A204.1 (cell line): ENCODE data around the gene SLC37A1.

Source experiments
- FAIRE-seq: peaks from 2 replicates; lab custom pipeline; 2012; peaks lifted over from hg19 to GRCh38; lab: Jason Lieb, UNC

SLC37A1 gene

DNA sequence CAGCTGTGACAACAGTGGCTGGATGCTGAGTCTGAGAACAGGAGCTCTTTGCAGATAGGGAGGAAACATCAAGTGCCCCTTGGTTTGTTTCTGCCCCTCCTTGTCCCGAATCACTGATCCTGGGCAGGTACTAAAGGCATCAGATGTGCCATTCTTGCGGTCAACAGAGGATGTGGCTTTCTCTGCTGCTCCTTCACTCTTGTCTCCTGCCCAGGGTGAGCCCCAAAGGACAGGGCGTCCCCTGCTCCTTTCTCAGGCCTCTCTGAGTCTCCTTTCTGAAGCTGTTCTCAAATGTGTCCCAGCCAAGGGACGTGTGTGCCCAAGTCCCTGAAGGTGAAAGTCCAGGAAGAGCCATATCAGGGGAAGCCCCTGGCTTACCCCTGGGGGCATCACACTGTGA is 31.7 kb downstream of the SLC37A1 start:
- no peak for FAIRE-seq

DNA sequence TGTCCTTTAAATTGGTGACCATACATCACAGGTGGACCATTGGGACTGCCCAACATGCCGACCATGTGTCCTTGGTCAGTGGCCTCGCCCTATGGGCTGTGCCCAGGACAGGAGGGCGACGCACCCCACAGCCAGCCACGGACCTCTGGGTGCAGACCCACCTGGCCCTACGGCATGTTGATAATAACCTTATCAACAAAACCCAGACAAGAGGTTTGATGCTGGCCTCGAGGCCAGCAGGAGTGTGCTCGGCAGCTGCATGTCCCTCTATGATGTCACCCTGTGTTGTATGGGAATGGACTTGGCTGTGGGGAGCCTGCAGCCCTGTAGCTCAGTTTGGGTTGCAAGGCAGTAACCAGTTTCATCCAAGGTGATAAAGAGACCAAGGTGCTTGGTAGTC is 32.1 kb downstream of the SLC37A1 start:
- no peak for FAIRE-seq

DNA sequence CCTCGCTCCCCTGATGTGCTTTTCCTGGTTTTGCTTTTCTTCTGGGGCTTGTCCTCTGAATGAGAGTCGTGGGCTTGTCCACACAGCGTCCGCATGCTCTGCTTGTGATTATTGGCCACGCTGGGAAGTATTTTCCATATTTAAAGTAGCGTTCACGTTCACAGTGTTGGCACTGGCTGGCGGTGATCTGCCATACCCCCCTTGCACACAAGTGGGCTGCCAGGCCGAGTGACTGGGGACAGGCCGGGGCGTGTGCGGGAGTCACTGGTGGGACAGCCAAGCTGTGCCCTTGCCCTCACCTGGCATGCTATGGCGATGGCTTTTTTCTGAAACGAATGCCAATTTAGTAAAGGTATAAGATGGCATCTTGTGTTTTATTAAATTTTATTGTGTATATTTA is 32.8 kb downstream of the SLC37A1 start:
- no peak for FAIRE-seq

DNA sequence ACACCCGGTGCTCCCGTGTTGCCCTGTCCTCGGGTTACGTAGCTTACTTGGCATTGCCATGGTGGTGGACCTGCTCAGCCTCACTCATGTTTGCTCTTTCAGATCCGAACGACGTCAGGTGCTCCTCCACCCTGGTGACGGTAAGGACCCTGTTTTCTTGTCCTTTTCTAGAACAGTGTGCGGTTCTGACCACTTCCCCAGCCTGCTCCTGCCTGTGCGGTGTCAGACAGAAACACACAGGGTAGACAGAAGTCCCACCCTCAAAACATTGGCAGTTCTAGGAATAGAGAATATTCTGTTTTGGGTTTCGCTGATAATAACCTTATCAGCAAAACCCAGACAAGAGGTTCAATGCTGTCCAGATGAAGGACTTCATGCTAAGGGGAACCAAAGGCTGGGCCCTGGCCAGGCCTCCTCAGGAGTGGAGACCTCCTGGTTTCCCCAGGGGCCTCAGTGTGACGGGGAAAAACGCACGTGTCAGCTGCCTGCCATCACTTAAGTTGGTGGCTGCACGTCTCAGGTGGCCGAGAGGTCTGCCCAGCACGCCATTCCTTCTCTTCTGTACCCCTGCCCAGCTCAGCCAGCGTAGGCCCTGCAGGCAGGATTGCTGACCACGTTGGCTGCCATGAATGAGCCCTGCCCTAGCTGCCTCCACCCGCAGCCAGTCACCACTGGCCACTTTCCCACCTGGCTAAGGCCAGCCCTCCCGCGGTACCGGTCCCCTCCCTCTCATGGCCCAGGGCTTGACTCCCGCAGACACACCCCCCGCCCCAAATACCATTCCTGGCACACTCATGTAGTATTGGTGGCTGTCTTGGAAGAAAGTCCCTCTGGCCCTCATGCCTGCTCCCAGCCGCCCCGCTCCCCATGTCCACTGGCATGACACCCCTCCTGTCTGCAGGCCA is 33.6 kb downstream of the SLC37A1 start:
- no peak for FAIRE-seq

DNA sequence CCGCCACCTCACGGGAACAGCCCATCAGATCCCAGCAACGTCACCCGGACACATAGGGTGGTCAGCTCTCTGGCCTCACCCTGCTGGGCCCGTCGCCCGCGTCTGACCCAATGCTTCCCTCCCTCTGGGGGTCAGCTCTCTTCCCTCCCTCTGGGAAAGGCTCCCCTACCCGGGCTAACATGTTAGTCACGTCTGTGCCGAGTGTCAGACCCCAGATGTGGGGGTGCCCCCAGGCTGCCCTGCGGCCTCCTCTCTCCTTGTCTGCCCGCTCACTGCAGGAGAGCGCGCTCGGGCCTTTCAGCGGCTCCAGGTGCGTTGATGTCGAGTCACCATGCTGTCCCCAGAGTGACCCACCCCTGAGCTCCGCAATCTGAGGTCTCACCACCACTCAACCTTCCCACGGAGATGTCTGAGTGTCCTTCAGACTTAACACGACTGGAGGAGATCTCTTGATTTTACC is 34.3 kb downstream of the SLC37A1 start:
- FAIRE-seq = no peak

DNA sequence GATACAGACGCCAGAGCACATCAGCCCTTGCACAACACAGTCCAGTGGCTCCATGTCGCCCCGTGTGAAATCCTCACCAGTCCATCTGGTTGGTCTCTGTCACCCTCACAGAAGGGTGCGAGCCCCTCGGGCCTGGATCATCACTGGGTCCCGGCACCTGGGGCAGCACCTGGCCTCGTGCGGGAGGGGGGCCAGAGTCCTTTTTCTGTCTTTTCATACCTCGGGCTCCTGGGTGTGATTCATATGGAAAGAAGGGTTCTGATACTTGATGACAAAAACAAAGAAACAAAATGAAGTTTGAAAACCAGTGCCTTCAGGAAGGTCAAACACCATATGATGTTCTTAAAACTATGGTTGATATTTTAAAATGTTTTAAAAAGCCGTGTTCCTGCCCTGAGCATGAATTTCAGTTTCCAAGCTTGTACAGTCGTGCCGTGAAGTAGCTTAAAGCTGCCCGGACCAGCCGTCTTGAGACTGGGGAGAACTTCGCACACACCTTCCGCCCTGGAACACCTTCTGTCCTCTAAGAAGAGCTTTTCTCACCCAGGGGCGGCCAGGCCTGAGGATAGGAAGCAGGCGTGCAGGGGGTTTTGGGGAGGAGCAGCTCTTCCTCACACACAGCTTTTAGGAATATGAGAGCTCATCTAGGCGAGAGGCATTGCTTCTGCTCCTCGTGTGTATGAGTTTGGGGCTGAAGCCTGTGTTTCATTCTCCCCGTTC is 35.2 kb downstream of the SLC37A1 start:
- FAIRE-seq = no peak

DNA sequence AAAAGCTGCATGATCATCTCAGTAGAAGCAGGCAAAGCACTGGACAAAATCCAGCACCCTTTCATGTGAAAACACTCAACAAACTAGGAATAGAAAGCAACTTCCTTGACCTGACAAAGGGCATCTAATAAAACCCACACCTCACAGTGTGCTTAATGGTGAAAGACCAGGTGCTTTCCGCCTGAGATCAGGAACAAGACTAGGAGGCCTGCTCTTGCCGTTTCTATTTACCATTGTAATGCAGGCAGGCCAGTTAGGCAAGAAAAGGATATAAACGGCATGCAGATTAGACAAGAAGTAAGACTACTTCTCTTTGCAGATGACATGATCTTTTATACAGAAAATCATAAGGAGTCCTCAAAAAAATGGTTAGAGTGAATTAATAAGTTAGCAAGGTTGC is 37.2 kb downstream of the SLC37A1 start:
- no peak for FAIRE-seq

DNA sequence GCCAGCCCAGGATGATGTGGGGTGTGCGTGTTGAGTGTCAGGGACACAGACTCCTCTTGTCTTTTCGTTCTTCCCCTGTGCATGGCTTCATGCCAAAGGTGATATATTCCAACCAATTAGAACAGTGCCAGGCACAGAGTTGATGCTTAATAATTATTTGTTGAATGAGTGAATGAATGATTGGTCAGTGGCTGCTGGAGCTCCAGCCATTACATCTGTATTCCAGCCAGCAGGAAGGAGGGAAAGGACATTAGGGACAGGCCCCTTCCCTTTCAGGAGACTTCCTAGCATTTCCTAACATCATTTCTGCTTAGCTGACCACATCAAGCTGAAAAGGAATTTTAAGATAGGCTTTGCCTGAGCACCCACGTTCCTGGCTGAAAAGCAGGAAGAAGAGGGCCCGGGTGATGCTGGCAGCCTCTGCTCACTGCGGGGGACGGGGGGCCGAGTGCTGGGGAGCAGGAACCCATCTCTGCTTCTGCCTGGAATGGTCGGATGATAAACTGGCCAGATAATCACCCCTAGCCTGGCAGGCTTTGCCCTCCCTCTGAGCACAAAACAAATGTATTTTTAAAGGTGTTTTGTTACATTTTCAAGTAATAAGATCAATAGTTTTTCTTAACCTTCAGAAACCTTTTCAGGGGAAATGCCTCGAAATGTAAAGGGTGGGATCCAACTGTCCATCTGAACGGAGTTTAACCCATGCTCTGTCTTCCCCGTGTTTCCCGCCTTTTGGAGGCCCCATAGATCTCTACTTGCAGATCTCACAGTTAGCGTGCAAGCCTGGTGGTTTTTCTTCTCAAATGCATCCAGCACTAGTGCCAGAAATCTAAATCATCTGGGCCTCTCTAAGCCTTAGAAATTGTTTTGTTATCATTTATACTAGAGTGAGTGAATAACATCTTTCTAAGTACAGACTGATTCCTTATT is 39.0 kb downstream of the SLC37A1 start:
- no peak for FAIRE-seq

DNA sequence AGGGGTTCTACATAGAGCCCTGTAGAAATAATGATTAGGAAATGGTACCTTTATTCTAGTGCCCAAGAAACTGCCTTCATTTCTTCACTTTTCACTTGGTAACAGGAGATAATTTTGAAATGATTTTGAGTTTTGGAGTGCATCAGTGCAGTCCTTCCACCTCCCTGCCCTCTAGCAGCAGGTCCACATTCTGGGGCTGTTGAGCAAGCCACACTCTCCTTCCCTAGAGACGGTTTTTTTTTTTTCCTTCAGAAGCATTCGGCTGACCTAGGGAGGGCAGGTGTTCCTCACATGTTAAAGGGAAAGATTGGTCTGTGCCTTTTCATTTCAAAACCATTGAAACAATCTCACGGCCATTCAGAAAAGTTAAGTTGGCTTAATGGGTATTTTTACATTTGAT is 39.8 kb downstream of the SLC37A1 start:
- FAIRE-seq = no peak

DNA sequence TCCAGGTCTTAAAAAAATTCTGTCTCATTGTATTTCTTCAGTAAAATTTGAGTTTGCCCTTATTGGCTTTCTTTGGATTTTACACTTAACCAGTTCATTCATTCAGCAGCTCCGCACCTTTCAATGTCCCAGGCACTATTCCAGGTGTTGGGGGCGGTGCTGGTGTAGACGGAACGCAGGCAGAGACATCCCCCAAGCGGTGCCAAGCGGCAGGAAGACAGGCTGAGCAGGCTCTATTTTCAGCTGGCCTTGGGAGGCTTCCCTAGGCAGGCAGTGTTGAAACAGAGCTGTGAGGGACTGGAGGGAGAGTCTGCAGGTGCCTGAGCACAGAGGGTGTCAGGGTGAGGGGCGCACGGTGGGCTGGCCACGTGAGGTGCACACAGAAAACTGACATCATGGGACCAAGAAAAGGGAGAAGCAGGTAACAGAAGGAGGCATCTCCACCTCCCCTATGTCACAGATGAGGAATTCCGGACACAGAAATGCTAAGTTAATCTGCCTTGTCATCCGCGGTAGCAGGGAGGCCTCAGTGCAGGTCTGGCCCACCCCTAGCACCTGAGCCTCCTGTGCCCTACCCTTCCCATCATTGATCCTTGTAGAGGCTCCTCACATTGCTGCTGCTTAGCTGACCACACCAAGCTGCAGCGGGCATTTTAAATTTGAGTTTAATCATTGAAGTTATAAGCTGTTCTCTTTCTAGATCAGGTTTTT is 40.8 kb downstream of the SLC37A1 start:
- no peak for FAIRE-seq

DNA sequence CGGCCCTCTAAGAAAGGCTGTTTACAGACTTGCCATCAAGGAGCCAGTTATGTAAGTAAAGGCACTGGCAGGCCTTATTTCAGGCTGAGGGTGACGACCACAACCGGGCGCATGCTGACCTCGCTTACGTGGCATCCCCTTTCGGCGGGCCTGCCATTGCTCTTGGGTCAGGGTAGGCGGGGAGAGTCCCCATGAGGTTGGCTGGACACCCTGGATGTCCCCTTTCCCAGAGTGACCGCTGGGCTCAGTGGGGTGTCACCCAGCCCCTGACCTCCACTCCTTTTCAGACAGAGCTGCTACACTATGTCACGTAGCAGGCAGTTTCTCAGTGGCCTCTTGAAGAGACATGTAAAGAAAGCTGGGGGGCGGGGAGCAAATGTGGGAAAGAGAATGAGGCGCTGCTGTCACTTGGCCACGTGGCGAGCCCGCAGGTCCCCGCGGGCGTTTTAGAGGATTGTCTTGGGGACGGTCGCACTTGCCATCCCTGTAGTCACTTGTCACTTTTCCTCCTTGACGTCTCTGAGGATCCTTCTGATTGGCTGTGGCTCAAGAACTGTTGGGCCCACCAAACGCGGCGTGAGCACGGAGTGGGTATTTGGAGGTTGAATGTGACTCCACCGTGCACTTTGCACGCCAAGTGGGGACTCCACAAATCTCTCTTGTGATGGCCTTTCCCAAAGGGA is 42.2 kb downstream of the SLC37A1 start:
- FAIRE-seq = no peak

DNA sequence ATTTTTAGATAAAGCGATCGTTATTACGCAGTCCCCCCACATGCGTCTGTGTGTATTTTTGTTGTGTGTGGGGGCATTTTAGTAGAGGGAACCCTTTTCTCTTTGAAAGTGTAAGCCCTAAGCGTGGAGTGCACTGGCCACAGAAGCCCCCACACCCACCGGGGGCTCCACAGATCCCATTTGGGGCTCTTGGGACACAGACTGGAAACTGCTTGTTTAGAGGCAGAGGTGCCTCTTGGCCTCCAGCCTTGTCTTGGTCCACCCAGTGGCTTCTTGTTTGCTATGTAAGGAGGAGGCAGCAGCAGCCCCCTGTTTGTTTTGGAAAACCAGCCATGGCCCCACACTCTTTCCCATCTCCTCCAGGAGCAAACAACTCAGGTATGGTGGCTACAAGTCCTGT is 42.8 kb downstream of the SLC37A1 start:
- FAIRE-seq = no peak

DNA sequence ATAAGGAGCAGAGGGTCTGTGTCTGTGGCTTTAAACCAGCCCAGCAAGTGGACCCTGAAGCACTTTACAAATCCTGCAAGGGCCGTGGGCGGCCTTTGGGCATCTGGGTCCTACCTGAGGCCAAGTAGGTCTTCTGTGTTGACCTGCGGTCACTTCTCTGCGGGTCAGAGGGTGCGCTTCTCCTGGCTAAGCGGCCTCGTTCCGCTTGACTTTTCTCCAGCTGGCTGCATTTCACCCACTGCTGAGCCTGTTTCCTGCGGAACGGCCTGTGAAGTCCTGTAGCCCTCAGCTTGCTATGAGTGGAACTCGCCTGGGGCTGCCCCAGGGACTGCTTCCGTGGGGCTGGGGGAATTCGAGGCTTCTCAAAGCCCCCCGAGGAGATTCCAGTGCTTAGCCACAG is 43.3 kb downstream of the SLC37A1 start:
- no peak for FAIRE-seq

DNA sequence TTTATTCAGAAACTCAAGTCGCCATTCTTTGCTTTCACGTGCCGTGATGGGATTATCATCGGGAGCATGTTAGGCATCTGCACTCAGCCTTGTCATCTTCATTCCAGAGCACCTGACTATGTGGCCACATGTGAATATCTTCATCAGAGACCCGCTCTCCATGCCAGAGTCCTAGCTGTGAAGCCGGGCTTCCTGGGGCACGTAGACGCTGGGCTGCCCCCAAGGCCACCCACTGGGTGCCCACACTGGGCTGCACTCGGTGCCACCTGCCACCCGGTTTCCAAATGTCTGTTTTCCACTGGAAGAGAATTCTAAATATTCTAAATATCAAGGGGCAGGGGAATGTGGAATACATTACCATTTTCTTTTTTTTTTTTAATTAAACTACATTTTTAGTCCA is 43.8 kb downstream of the SLC37A1 start:
- no peak for FAIRE-seq

DNA sequence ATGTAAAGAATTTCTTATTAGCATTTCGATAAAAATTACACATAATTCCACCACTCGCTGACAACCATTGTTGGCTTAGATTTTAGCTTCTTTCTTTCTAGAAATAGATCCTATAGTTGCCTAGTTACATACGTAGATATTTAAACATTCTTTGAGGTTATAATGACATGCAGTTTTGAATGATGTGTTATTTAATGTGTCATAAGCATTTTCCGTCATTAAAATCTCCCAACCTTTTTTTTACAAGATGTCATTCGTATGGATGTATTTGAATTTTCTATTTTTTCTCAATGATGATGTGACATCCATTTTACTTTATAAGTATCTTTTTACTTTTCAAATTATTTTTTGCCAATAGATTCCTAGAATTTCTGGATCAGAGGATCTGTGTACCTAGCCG is 44.7 kb downstream of the SLC37A1 start:
- no peak for FAIRE-seq

DNA sequence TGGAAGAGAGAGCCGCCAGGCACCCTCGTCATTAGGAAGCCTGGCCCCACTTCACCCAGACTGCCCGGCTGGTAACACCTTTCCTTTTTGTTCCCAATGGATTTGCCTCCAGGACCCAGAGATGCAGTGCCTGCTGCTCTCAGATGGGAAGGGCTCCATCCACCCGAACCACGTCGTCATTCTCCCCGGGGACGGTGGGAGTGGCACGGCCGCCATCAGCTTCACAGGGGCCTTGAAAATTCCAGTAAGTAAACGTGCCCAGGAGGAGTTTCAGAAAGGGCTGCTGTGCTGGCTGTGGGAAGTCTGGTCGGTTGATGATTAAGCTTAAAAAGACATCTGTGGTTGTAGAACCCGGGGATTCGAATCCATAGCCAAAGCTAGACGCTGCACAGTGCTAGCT is 45.2 kb downstream of the SLC37A1 start:
- FAIRE-seq = no peak

DNA sequence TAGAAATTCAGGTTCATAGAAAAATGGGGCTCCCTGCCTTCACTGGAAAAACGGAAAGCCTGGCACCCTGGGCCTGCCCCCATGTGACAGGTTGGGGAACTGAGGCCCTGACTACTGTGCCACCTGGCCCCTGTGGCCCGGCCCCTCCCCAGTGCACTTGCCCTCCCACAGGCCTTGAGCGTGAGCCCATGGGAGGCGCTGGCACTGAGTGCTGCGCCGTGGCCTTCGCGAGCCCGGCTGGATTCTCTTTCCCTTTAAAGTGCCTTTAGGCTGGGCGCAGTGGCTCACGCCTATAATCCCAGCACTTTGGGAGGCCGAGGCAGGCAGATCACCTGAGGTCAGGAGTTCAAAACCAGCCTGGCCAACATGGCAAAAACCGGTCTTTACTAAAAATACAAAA is 45.7 kb downstream of the SLC37A1 start:
- no peak for FAIRE-seq

DNA sequence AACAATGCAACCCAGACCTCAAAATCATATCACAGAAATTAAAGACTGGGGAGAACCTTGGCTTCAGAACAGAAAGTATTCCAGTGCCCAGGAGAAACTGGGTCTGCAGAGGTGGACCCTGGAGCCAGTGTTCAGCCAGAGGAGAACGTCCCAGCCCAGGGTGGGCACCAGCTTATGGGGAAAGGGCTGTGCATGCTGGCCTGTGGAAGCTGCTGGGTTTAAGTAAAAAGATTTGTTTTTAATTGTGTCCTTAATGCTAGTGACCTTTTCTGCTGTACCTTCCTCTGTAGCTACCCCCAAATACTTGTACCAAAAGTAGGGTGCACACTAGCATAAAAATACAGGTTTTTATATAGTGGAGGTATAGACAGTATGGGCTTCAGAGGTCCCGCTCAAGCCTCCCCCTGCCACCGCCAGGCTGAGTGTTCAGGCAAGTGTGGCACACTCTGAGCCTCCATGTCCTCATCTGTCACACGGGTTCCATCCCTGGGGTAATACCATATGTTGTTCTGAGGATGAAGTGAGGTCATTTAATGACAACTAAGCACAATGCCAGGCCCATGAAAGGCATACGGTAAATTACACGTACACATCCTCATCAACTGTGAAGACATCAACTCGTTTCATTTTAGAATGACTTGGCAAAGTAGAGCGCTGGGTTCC is 47.0 kb downstream of the SLC37A1 start:
- no peak for FAIRE-seq

DNA sequence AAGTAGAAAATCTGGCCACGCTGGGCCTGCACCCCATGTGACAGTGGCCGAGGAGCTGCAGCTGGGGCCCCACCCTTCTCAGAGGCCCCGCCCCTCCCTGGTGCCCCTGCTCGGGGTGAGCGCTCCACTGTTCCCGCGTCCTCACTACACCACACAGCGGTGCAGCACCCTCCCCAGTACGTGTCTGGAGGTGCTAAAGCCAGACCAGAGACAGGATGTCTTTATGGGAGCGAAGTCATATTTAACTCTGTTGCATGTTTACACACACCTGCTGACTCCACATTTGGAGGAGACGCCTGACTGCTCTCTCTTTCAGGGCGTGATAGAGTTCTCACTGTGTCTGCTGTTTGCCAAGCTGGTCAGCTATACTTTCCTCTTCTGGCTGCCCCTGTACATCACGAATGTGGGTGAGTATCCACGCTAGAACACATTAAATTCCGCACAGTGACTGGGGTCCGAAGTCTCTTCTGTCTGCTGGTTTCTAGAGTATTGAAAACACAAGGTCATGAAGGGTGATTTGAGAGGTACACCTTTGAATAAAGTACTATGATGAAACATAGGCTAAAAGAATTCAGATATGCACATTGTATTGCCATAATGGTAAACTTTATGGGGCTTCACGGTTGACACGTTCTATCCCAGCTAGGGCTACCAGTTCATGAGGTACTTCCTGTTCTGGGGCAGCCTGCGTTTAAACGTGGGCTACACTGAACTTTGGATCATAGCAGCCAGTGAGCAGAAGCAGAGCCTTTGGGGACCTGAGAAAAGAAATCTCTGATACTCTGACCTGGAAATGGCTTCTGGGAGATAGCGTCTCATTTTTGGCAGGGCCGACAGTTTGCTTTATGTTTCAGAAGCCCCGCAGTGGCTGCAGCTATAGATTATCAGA is 48.4 kb downstream of the SLC37A1 start:
- no peak for FAIRE-seq

DNA sequence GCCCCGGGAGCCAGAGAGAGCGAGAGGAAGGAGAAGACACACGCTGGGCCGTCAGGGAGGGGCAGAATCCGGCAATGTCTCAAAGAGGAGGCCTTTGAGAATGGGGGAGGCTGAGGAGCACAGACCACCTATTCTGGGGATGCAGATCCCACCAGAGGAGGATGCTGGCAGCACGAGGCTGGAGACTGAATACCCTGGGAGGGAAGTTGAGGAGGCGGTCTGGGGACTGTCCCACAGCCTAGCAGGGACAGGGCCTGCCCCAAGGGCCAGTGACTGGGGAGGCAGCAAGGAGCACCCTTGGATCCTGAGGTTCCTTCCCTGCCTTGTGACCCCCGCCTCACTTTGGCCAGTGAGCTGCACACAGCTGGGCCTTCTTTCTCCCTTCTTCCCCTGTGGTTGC is 49.2 kb downstream of the SLC37A1 start:
- no peak for FAIRE-seq
